Stimulated activated memory B cell treated with anti-CD40 and anti-IgM and Interleukin-4, amounts not matched to agents 10 μg/mL and 1 μg/mL and 100 μg/mL, for 72 hours (primary cell): ENCODE measurements around the gene PEX11G.
A peak's percentile ranks its signal among the peaks of the same experiment; 100 is the strongest.

ENCODE experiments used
- ATAC-seq: fragments of 150-1000 bp; cut with Tn5 transposase; 2 replicates; pipeline ENCODE4 v1.10.0; 2021
- H3K27ac Mint-ChIP-seq: one replicate; pipeline ENCODE4 v1.8.0; 2022; ENCODE audit warnings: mild to moderate bottlenecking, mixed read lengths
- H3K27me3 Mint-ChIP-seq: one replicate; pipeline ENCODE4 v1.8.0; 2022; ENCODE audit warnings: mixed read lengths
- H3K36me3 Mint-ChIP-seq: one replicate; pipeline ENCODE4 v1.8.0; 2022; ENCODE audit warnings: mixed read lengths
- H3K4me1 Mint-ChIP-seq: one replicate; pipeline ENCODE4 v1.8.0; 2022; ENCODE audit warnings: mixed read lengths
- H3K4me3 Mint-ChIP-seq: one replicate; pipeline ENCODE4 v1.8.0; 2022; ENCODE audit warnings: mild to moderate bottlenecking, moderate library complexity, mixed read lengths
- H3K9me3 Mint-ChIP-seq: one replicate; pipeline ENCODE4 v1.8.0; 2022; ENCODE audit warnings: mixed read lengths

Gene PEX11G

GRCh38 chr19:7483720-7484201 is 5.1 kb downstream of the PEX11G start:
- Mint-ChIP-seq H3K27ac (no peak overlapping the region), H3K9me3 (no peaks in the 10 kb centered on the region), H3K36me3 (no peaks in the 10 kb centered on the region), H3K27me3 (peaks cover 9% of the 10 kb centered on the region), H3K4me1 (peaks cover 8% of the 10 kb centered on the region), H3K4me3 (no peak overlapping the region)
- no peak for ATAC-seq

- H3K27me3 Mint-ChIP-seq, result peaks cover 9% of the 10 kb centered on the region
- peak; percentile 9 for ATAC-seq
- no peak overlapping the region for H3K27ac Mint-ChIP-seq
- H3K4me1 Mint-ChIP-seq, result peaks cover 8% of the 10 kb centered on the region
- no peaks in the 10 kb centered on the region for H3K36me3 Mint-ChIP-seq
- peak overlapping the region; percentile 10 for H3K4me3 Mint-ChIP-seq
- H3K9me3 Mint-ChIP-seq, result no peaks in the 10 kb centered on the region
Observed at GRCh38 chr19:7482584-7483439, 6.0 kb downstream of the PEX11G start.

- H3K36me3 Mint-ChIP-seq, result no peaks in the 10 kb centered on the region
- H3K4me1 Mint-ChIP-seq, result peaks cover 8% of the 10 kb centered on the region
- H3K27ac Mint-ChIP-seq, result no peak overlapping the region
- no peak for ATAC-seq
- H3K9me3 Mint-ChIP-seq, result no peaks in the 10 kb centered on the region
- no peak overlapping the region for H3K4me3 Mint-ChIP-seq
- peaks cover 9% of the 10 kb centered on the region for H3K27me3 Mint-ChIP-seq
Observed at GRCh38 chr19:7480970-7481255, 7.9 kb downstream of the PEX11G start.

- no peak for ATAC-seq
- Mint-ChIP-seq H3K9me3 (no peaks in the 10 kb centered on the region), H3K4me1 (peaks cover 8% of the 10 kb centered on the region), H3K4me3 (no peak overlapping the region), H3K27ac (no peak overlapping the region), H3K27me3 (peaks cover 9% of the 10 kb centered on the region), H3K36me3 (no peaks in the 10 kb centered on the region)
Observed at GRCh38 chr19:7480222-7480969, 8.4 kb downstream of the PEX11G start.

- Mint-ChIP-seq H3K4me3 (no peak overlapping the region), H3K27ac (no peak overlapping the region), H3K36me3 (no peaks in the 10 kb centered on the region), H3K9me3 (no peaks in the 10 kb centered on the region), H3K4me1 (peaks cover 10% of the 10 kb centered on the region), H3K27me3 (peaks cover 9% of the 10 kb centered on the region)
- ATAC-seq, result peak; percentile 27
Observed at GRCh38 chr19:7478843-7479227, 10.0 kb downstream of the PEX11G start.

GRCh38 chr19:7478173-7478842 is 10.5 kb downstream of the PEX11G start:
- H3K4me3 Mint-ChIP-seq, result no peak overlapping the region
- peaks cover 12% of the 10 kb centered on the region for H3K4me1 Mint-ChIP-seq
- no peak overlapping the region for H3K27ac Mint-ChIP-seq
- H3K27me3 Mint-ChIP-seq, result peaks cover 6% of the 10 kb centered on the region
- H3K9me3 Mint-ChIP-seq, result no peaks in the 10 kb centered on the region
- ATAC-seq, result peak; percentile 2
- H3K36me3 Mint-ChIP-seq, result peaks cover under 1% of the 10 kb centered on the region

GRCh38 chr19:7477758-7478157 is 11.1 kb downstream of the PEX11G start:
- no peak overlapping the region for H3K4me3 Mint-ChIP-seq

GRCh38 chr19:7476777-7477494 is 11.9 kb downstream of the PEX11G start:
- Mint-ChIP-seq H3K27me3 (no peaks in the 10 kb centered on the region), H3K4me1 (peaks cover 21% of the 10 kb centered on the region), H3K4me3 (no peak overlapping the region), H3K36me3 (peaks cover 15% of the 10 kb centered on the region), H3K27ac (peak overlapping the region; percentile 30), H3K9me3 (no peaks in the 10 kb centered on the region)
- no peak for ATAC-seq

More at GRCh38 chr19:7477758-7478157, 11.1 kb downstream of the PEX11G start:
- no peak overlapping the region for H3K27ac Mint-ChIP-seq
- H3K9me3 Mint-ChIP-seq, result no peaks in the 10 kb centered on the region
- H3K36me3 Mint-ChIP-seq, result peaks cover 6% of the 10 kb centered on the region
- peaks cover under 1% of the 10 kb centered on the region for H3K27me3 Mint-ChIP-seq
- ATAC-seq, result no peak
- H3K4me1 Mint-ChIP-seq, result peaks cover 13% of the 10 kb centered on the region

GRCh38 chr19:7476241-7476640 is 12.6 kb downstream of the PEX11G start:
- no peaks in the 10 kb centered on the region for H3K9me3 Mint-ChIP-seq
- H3K36me3 Mint-ChIP-seq, result peaks cover 22% of the 10 kb centered on the region
- H3K4me1 Mint-ChIP-seq, result peaks cover 27% of the 10 kb centered on the region
- H3K4me3 Mint-ChIP-seq, result no peak overlapping the region
- no peak for ATAC-seq
- peak overlapping the region; percentile 30 for H3K27ac Mint-ChIP-seq
- H3K27me3 Mint-ChIP-seq, result no peaks in the 10 kb centered on the region

- no peaks in the 10 kb centered on the region for H3K27me3 Mint-ChIP-seq
- H3K27ac Mint-ChIP-seq, result no peak overlapping the region
- no peak for ATAC-seq
Observed at GRCh38 chr19:7475665-7476064, 13.2 kb downstream of the PEX11G start.

GRCh38 chr19:7471696-7472615 is 16.9 kb downstream of the PEX11G start:
- H3K36me3 Mint-ChIP-seq, result peaks cover 38% of the 10 kb centered on the region
- H3K4me1 Mint-ChIP-seq, result peaks cover 27% of the 10 kb centered on the region
- H3K27me3 Mint-ChIP-seq, result no peaks in the 10 kb centered on the region
- peak overlapping the region; percentile 31 for H3K4me3 Mint-ChIP-seq
- no peak for ATAC-seq
- H3K9me3 Mint-ChIP-seq, result no peaks in the 10 kb centered on the region
- H3K27ac Mint-ChIP-seq, result peak overlapping the region; percentile 90

More at GRCh38 chr19:7475665-7476064, 13.2 kb downstream of the PEX11G start:
- Mint-ChIP-seq H3K36me3 (peaks cover 26% of the 10 kb centered on the region), H3K4me1 (peaks cover 27% of the 10 kb centered on the region), H3K9me3 (no peaks in the 10 kb centered on the region), H3K4me3 (no peak overlapping the region)

- ATAC-seq, result no peak
- no peak overlapping the region for H3K27ac Mint-ChIP-seq
- H3K4me1 Mint-ChIP-seq, result peaks cover 27% of the 10 kb centered on the region
- H3K27me3 Mint-ChIP-seq, result no peaks in the 10 kb centered on the region
- H3K4me3 Mint-ChIP-seq, result no peak overlapping the region
- H3K9me3 Mint-ChIP-seq, result no peaks in the 10 kb centered on the region
- H3K36me3 Mint-ChIP-seq, result peaks cover 38% of the 10 kb centered on the region
Observed at GRCh38 chr19:7470540-7471305, 18.1 kb downstream of the PEX11G start.

GRCh38 chr19:7469669-7470285 is 19.1 kb downstream of the PEX11G start:
- peaks cover 38% of the 10 kb centered on the region for H3K36me3 Mint-ChIP-seq
- H3K4me3 Mint-ChIP-seq, result no peak overlapping the region
- no peaks in the 10 kb centered on the region for H3K9me3 Mint-ChIP-seq
- peaks cover 27% of the 10 kb centered on the region for H3K4me1 Mint-ChIP-seq
- no peaks in the 10 kb centered on the region for H3K27me3 Mint-ChIP-seq
- H3K27ac Mint-ChIP-seq, result no peak overlapping the region
- no peak for ATAC-seq
